Hepatocyte (in vitro differentiated cells): ENCODE results near the gene TLK2. TPM values are rescaled to one million over a fixed set of nuclear protein-coding genes. Genes with fewer than 3 reads are reported as not detected.

Experiments
- DNase-seq: peaks from one replicate; pipeline ENCODE4 v3.0.0-alpha.2; 2016; ENCODE audit warnings: low spot score
- H2AFZ ChIP-seq: fragments of 200-600 bp; sonication (generic); 2 replicates; pipeline ENCODE4 v1.6.0; 2016; ENCODE audit warnings: antibody characterized with exemption, mild to moderate bottlenecking
- H3K27ac ChIP-seq: fragments of 200-600 bp; sonication (generic); 2 replicates; pipeline ENCODE4 v1.5.1; 2016; ENCODE audit warnings: mild to moderate bottlenecking
- H3K27me3 ChIP-seq: fragments of 200-600 bp; sonication (generic); 2 replicates; pipeline ENCODE4 v1.6.1; 2016
- H3K36me3 ChIP-seq: fragments of 200-600 bp; sonication (generic); replicated peaks from 2 replicates; pipeline ENCODE4 v1.5.1; 2016; ENCODE audit warnings: low read depth; ENCODE audit not compliant: insufficient read depth
- H3K4me1 ChIP-seq: fragments of 200-600 bp; sonication (generic); 2 replicates; pipeline ENCODE4 v1.5.1; 2016; ENCODE audit warnings: mild to moderate bottlenecking, moderate library complexity; ENCODE audit not compliant: insufficient read depth
- H3K4me2 ChIP-seq: fragments of 200-600 bp; sonication (generic); 2 replicates; pipeline ENCODE4 v1.6.0; 2016
- H3K4me3 ChIP-seq: fragments of 200-600 bp; sonication (generic); 2 replicates; pipeline ENCODE4 v1.5.1; 2016; ENCODE audit warnings: mild to moderate bottlenecking
- H3K79me2 ChIP-seq: fragments of 200-600 bp; sonication (generic); 2 replicates; pipeline ENCODE4 v1.6.0; 2017; ENCODE audit warnings: mild to moderate bottlenecking
- H3K9me2 ChIP-seq: fragments of 200-600 bp; sonication (generic); replicated peaks from 2 replicates; pipeline ENCODE4 v1.6.0; 2017; ENCODE audit warnings: mild to moderate bottlenecking; ENCODE audit not compliant: insufficient read depth
- H3K9me3 ChIP-seq: fragments of 200-600 bp; sonication (generic); 2 replicates; pipeline ENCODE4 v1.5.1; 2016; ENCODE audit warnings: low read depth, mild to moderate bottlenecking
- H4K20me1 ChIP-seq: fragments of 200-600 bp; sonication (generic); 2 replicates; pipeline ENCODE4 v1.6.0; 2016; ENCODE audit warnings: mild to moderate bottlenecking; ENCODE audit not compliant: insufficient read depth, poor library complexity, severe bottlenecking
- EZH2 ChIP-seq: fragments of 200-600 bp; sonication (generic); IDR thresholded peaks from 2 replicates; pipeline ENCODE4 v1.6.1; 2016; ENCODE audit warnings: antibody characterized with exemption, mild to moderate bottlenecking, borderline replicate concordance
- EZH2phosphoT487 ChIP-seq: fragments of 200-600 bp; sonication (generic); IDR thresholded peaks from one replicate; pipeline ENCODE4 v1.6.1; 2018; ENCODE audit warnings: antibody characterized with exemption, mild to moderate bottlenecking, low read depth, moderate library complexity; ENCODE audit not compliant: unreplicated experiment, severe bottlenecking
- WGBS: methylation state at CpG from one replicate; pipeline ENCODE4 v1.1.6; 2016; ENCODE audit warnings: low lambda C conversion rate; ENCODE audit errors: missing lambda C conversion rate; 5-methylcytosine and 5-hydroxymethylcytosine counted together
- polyA plus RNA-seq: library from polyadenylated mRNA; unstranded; fragments of >200 nt; fragmentation: Nextera tagmentation; extraction: Ambion mirVana; gene quantifications from 2 replicates; pipeline ENCODE4 v1.2.1, GENCODE V29; 2016
- total RNA-seq: library from RNA; depleted of rRNA; stranded (reverse); fragments of >200 nt; gene quantifications from 2 replicates; pipeline ENCODE4 v1.2.3, GENCODE V29; 2014
- TF ChIP-seq, protein P1 (sequence below): fragments of 200-600 bp; sonication (generic); IDR thresholded peaks from 2 replicates; pipeline ENCODE4 v1.5.1; 2016; ENCODE audit warnings: antibody characterized with exemption, mild to moderate bottlenecking; ENCODE audit not compliant: poor library complexity

The TLK2 gene
- total and polyA plus RNA-seq, 2 experiments from 2014 or later = 19.4 to 44.7 TPM

DNA sequence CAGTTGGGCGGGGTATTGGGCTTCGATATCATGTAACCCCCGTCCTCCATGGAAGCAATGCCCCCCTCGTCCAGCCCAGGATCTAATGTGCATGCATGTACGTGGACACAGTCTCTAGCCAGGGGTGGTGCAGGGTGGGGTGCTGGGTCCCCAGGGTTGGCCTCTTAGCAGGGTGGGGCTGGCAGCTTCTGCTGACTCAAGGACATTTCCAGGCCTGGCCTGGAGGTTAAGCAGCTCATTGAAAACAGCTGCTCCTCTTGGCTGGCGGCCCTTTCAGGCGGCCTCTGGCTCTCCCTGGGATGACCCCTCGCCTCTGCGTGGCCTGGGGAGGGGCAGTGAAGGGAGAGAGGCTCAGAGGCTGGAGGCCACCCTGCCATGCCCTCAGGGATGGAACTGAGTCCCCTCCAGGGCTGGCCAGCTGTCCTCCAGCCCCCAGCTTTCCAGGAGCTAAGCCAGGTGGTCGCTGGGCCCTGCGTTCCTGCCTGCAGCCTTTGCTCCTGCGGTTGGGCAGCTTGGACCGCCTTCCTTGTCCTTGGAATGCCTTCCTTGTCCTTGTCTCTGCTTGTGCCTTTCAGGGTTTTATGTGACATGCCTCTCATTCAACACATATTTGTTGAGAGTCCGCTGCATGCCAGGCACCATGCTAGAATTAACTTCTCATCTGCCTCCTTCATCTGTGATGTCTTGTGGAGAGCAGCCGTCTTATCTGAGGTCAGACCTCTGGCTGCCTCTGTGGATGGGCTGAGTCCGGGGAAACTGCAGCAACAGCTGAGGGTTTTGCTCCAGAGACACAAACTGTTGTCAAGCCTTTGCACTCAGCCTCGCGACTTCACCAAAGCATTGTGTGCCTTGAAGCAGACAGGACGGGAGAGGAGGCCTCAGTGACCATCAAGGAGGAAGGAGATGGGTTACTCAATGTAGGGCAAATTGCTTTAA, 175.5 kb downstream of the TLK2 start:
- 49% methylated on average over 19 of the region's 19 CpGs for WGBS
- Histone ChIP-seq H3K9me3 (no peaks in the 10 kb centered on the region), H2AFZ (no peak overlapping the region), H3K36me3 (no peaks in the 10 kb centered on the region), H3K9me2 (no peaks in the 10 kb centered on the region), H3K27me3 (no peaks in the 10 kb centered on the region), H3K27ac (peak overlapping the region; percentile 21), H3K4me1 (peaks cover 28% of the 10 kb centered on the region), H3K79me2 (peaks cover 11% of the 10 kb centered on the region), H3K4me3 (no peak overlapping the region), H4K20me1 (peaks cover 13% of the 10 kb centered on the region), H3K4me2 (peak overlapping the region; percentile 95)
- DNase-seq = peak; percentile 42
- TF ChIP-seq, protein P1, sequence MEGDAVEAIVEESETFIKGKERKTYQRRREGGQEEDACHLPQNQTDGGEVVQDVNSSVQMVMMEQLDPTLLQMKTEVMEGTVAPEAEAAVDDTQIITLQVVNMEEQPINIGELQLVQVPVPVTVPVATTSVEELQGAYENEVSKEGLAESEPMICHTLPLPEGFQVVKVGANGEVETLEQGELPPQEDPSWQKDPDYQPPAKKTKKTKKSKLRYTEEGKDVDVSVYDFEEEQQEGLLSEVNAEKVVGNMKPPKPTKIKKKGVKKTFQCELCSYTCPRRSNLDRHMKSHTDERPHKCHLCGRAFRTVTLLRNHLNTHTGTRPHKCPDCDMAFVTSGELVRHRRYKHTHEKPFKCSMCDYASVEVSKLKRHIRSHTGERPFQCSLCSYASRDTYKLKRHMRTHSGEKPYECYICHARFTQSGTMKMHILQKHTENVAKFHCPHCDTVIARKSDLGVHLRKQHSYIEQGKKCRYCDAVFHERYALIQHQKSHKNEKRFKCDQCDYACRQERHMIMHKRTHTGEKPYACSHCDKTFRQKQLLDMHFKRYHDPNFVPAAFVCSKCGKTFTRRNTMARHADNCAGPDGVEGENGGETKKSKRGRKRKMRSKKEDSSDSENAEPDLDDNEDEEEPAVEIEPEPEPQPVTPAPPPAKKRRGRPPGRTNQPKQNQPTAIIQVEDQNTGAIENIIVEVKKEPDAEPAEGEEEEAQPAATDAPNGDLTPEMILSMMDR = no peak
- no peak for TF ChIP-seq EZH2
- TF ChIP-seq EZH2phosphoT487 = no peak

DNA sequence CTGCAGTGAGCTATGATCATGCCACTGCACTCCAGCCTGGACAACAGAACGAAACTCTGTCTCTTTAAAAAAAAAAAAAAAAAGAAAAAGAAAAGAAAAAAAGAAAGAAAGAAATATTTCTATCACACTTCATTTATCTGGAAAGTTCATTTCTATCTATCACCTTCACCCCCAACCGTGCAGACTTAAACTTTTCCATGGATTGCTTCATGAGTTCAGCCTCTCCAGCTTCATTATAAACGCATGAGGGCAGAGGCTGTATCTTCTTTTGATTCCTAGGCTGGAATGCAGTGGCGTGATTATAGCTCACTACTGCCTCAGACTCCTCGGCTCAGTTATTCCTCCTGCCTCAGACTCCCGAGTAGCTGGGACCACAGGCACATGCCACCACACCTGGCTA, 177.0 kb downstream of the TLK2 start:
- Histone ChIP-seq H3K36me3 (no peaks in the 10 kb centered on the region), H3K4me1 (peaks cover 28% of the 10 kb centered on the region), H3K79me2 (peaks cover 11% of the 10 kb centered on the region), H4K20me1 (peaks cover 13% of the 10 kb centered on the region), H3K9me3 (peaks cover 4% of the 10 kb centered on the region), H2AFZ (no peak overlapping the region), H3K4me3 (no peak overlapping the region), H3K27me3 (no peaks in the 10 kb centered on the region), H3K27ac (no peak overlapping the region), H3K9me2 (no peaks in the 10 kb centered on the region), H3K4me2 (no peak overlapping the region)
- WGBS = 76% methylated on average over 6 of the region's 6 CpGs
- TF ChIP-seq EZH2phosphoT487 = no peak
- TF ChIP-seq EZH2 = no peak
- TF ChIP-seq, protein P1 = no peak
- DNase-seq = no peak

DNA sequence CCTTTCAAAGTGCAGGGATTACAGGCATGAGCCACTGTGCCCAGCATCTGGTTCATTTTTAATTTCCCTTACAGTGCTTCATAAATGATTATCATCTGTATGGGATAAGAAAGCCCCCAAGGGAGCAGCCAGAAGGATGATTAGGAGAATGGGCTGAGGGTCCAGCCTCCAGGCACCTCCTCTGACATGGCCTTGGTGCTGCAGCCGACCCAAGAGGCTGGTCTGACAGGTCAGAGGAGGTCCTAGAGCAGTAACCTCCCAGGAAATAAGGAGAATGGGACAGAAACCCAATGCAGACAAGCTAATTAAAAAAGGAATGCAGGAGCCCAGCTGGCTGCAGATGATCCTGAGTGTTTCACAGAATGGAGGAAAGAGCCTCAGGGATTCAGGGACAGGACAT, 177.8 kb downstream of the TLK2 start:
- DNase-seq = no peak
- no peak overlapping the region for H2AFZ ChIP-seq
- peaks cover 11% of the 10 kb centered on the region for H3K79me2 ChIP-seq
- TF ChIP-seq EZH2phosphoT487 (no peak), EZH2 (no peak)
- TF ChIP-seq, protein P1 = no peak
- no peak overlapping the region for H3K4me2 ChIP-seq
- WGBS = 27% methylated on average over 1 of the region's 1 CpG
- H4K20me1 ChIP-seq = peaks cover 13% of the 10 kb centered on the region
- H3K9me2 ChIP-seq = no peaks in the 10 kb centered on the region
- H3K36me3 ChIP-seq = no peaks in the 10 kb centered on the region
- H3K4me3 ChIP-seq = no peak overlapping the region
- peaks cover 6% of the 10 kb centered on the region for H3K9me3 ChIP-seq
- H3K27ac ChIP-seq = no peak overlapping the region
- H3K4me1 ChIP-seq = peaks cover 28% of the 10 kb centered on the region
- no peaks in the 10 kb centered on the region for H3K27me3 ChIP-seq
